ENCODE data around the gene GPR62. TPM values are rescaled to one million over a fixed set of nuclear protein-coding genes. Genes with fewer than 3 reads are reported as not detected.

GPR62 gene, protein sequence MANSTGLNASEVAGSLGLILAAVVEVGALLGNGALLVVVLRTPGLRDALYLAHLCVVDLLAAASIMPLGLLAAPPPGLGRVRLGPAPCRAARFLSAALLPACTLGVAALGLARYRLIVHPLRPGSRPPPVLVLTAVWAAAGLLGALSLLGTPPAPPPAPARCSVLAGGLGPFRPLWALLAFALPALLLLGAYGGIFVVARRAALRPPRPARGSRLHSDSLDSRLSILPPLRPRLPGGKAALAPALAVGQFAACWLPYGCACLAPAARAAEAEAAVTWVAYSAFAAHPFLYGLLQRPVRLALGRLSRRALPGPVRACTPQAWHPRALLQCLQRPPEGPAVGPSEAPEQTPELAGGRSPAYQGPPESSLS
- total RNA-seq: not detected

GRCh38 chr3:51955175-51955892 lies at the start of gene GPR62:
GPR62 (plus strand) TSS chr3:51955381; CDS start chr3:51955653, 272 bp downstream.
- peak; percentile 23 for ATAC-seq

DNA sequence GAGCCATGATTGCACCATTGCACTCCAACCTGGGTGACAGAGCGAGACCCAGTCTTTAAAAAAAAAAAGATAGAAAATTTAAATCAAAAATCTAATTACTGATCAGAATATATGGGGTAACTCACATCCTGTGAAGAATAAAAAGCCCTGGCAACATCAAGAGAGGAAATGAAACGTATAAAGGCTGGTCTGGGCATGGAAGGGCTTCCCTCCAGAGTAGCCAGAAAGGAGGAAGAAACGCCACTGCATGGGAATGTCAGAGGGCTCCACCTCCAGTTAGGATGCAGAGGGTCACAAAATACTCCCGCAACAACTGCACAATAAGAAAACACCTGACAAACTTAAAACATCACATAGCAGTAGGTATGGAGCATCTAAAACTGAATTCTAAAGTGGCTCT lies 47.2 kb upstream of the GPR62 start:
- no peak for ATAC-seq

GRCh38 chr3:51916418-51916817 lies 38.8 kb upstream of the GPR62 start:
- ATAC-seq: no peak

GRCh38 chr3:51921081-51921578 lies 34.1 kb upstream of the GPR62 start:
- no peak for ATAC-seq

GRCh38 chr3:51927061-51927977 lies 27.9 kb upstream of the GPR62 start:
- no peak for ATAC-seq

DNA sequence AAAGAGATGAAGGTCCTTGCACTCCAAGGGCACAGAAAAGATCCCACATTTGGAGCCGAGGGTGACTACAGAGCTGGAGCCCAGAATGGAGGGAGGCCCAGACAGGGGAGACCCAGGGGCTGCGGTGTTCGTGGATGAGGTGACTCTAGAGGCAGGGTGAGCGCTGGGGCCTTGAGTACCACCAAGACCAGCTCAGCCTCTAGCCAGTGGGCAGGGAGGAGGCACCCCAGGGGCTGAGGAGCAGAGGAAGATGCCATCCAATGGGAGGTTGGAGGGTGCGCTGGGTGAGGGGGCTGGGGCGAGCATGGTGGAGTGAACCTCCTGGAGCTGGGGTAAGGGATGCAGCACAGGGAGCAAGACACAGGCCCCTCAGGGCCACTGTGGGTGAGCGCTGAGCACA lies 26.7 kb upstream of the GPR62 start:
- ATAC-seq: peak; percentile 11

DNA sequence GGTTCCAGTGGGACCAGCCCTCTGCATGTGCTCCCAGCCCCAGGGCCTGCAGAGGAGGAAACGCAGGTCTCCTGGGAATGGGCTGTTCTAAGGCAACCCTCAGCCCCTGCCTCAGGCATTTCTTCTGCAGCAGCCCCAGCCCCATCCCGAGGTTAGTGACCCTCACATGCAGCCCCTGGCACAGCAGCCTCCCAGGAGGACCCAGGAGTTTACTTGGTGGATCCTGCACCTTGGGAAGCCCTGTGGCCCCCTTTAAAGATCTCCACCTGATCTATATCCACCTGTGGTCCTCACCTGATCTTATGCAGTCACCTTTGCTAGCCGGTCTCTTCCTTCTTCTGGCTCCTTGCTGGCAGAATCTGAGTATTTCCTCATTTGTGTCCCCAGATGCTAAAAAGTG lies 26.2 kb upstream of the GPR62 start:
- peak; percentile 17 for ATAC-seq

GRCh38 chr3:51929420-51930003 lies 25.7 kb upstream of the GPR62 start:
- ATAC-seq: peak; percentile 40

- ATAC-seq: no peak
Observed at GRCh38 chr3:51930439-51930838, 24.7 kb upstream of the GPR62 start.

DNA sequence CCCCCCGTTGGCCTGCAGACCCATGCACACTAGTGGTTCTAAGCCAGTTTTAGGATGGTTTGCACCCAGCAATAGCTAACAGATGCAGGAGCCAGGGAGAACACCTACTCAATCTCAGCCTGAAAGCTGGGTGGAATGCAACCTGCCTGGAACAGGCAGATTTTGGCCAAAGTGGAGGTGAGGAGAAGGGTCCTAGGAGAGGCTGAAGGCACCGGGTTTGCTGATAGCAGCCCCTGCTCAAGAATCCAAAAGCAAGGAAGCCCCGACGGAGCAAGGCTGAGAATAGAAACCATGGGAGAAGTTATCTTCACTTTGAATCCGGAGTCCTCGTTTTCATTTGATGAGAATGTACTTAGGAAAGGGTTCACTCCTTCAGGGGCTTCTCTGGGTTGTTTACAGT lies 23.4 kb upstream of the GPR62 start:
- ATAC-seq: no peak

DNA sequence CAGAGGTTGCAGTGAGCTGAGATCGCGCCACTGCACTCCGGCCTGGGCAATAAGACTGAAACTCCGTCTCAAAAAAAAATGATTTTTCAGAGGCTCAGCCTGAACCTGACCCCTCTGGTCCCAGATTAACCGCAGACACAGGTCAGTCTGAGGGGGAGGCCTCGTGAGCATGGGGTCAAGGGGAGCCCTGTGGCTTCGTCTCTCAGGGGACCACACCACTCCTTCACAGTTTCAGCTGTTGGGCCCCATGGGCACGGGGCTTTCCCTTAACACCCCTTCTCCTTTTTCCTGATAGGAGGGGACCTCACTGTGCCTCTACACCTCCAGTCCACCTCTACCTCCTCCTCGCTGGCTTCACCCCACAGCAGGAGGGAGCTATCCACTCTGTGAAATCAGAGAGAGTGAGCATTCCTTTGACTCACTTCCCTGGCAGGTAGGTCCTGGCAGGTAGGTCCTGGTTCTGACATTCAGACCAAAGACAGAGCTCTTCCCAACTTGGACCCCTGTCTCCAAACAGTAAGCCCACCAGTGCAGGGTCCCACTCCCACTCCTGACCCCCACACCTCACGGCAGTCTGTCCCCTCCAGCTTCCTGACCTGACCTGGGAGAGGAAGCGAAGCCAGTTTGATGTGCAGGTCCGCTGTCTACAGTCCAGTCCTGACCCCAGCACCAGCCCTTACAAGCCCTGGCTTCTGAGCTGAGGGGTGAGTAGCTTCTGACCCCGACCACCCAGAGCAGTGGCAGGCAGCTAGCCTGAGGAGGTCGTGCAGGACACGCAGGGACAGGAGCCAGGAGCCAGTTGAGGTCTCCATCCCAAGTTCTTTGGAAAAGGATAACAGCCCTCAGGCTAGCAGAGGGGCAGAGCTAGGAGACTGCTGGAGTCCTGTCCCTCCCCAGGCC lies 22.5 kb upstream of the GPR62 start:
- ATAC-seq: no peak

DNA sequence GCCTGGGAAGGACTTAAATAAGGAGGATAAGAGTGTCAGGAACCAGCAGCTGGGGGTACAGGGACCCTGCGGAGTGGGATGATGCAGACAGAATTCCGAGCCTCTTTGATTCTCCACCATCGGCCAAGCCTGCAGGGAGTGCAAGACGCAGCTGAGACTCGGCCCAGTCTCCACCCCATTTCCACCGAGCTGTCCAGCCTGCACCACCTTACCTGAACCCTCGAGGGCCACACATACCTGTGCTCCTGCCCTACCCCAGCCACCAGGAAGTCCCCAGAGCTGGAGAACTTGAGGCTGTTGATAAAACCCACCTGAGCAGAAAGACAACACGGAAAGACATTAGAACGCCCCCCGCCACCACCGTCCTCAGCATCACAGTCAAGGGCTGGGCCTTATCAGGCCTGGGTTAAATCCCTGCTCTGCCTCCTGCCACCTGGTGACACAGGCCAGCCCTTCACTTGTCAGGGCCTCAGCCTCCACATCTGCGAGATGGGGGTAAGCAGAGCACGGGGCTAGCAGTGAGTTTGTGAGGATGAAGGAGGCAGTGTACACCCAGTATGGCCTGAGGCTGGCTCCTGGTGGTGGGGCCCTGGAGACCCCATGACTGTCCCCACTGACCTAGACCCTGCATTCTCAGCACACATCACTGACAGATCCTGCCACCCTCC lies 21.6 kb upstream of the GPR62 start:
- no peak for ATAC-seq

GRCh38 chr3:51934139-51934850 lies 20.9 kb upstream of the GPR62 start:
- ATAC-seq: no peak

- no peak for ATAC-seq
Observed at GRCh38 chr3:51934991-51935885, 19.9 kb upstream of the GPR62 start.

- no peak for ATAC-seq
Observed at GRCh38 chr3:51935886-51936755, 19.1 kb upstream of the GPR62 start.

GRCh38 chr3:51937014-51937413 lies 18.2 kb upstream of the GPR62 start:
- ATAC-seq: no peak

DNA sequence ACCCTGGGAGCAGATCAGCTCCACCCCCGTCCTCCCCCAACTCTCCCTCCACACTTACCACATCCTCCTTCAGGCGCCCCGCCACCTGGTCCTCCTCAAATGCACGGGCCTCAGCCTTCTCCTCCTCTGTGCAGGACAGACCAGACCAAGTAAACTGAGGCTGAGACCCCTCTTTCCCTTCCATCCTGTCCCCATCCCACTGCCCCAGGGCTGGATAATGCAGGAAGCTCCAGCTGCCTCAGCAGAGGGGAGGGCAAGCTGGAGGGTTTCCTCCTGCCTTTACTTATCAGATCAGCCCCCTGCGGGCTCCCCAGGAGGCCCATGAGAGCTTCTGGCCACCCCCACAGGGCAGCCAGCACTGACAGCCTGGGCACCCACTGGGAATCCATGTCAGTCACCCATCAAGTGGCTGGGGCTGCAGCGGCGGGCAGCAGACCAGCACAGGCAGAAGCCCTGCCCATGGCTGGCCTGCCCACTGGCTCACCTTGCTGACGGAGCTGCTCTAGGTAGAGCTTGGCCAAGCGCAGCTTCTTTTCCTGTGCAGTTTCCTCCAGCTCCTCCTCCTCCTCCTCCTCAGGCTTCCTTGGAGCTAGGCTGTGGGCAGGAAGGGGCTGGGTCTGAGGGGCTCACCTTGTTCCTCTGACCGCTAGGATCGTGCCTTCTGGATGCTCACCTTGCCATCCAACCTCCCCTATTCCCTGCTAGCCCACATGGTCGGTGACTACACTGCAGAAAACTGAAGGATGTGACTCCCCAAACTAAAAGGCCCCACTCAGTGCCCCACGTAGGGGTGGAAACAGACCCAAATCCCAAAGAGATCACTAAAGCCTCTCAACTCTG lies 17.4 kb upstream of the GPR62 start:
- ATAC-seq: no peak

Measured in esophagus mucosa (tissue), 1 donor.